Measurements from ENCODE around the gene RIMS4. TPM values are rescaled to one million over a fixed set of nuclear protein-coding genes. Genes with fewer than 3 reads are reported as not detected.

RIMS4 gene
- total RNA-seq, 2 donors from 2014 or later = 1.0 to 61.9 TPM

GRCh38 chr20:44795836-44796235 is 14.5 kb downstream of the RIMS4 start:
- Histone ChIP-seq H3K9me3 (no peaks in the 10 kb centered on the region), H3K27me3 (replicated peaks; ENCODE audit: insufficient read depth) (no peaks in the 10 kb centered on the region), H3K36me3 (no peaks in the 10 kb centered on the region), H3K4me1 (replicated peaks) (no peaks in the 10 kb centered on the region), H3K27ac (no peak overlapping the region), H3K4me3 (no peak overlapping the region)
- 61% methylated on average over 4 of the region's 4 CpGs for WGBS
- intact Hi-C loops (cut with DNase I) = no loop called here
- TF ChIP-seq POLR2A (IDR thresholded peaks at IDR 0.05) (no peak), POLR2AphosphoS5 (IDR thresholded peaks at IDR 0.05) (no peak), CTCF (IDR thresholded peaks at IDR 0.05) (no peak)
- no peak for DNase-seq (ENCODE audit: low spot score)

- H3K4me3 ChIP-seq = no peak overlapping the region
- no peaks in the 10 kb centered on the region for H3K36me3 ChIP-seq
- TF ChIP-seq POLR2AphosphoS5 (IDR thresholded peaks at IDR 0.05) = no peak
- no peak for TF ChIP-seq CTCF (IDR thresholded peaks at IDR 0.05)
- no peak for TF ChIP-seq POLR2A (IDR thresholded peaks at IDR 0.05)
- H3K4me1 ChIP-seq (replicated peaks) = no peaks in the 10 kb centered on the region
- 78% methylated on average over 7 of the region's 7 CpGs for WGBS
- intact Hi-C loops (cut with DNase I) = no loop called here
- H3K27me3 ChIP-seq (replicated peaks; ENCODE audit: insufficient read depth) = no peaks in the 10 kb centered on the region
- no peak for DNase-seq (ENCODE audit: low spot score)
- no peaks in the 10 kb centered on the region for H3K9me3 ChIP-seq
- no peak overlapping the region for H3K27ac ChIP-seq
These were observed 17.6 kb downstream of the RIMS4 start for GRCh38 chr20:44792796-44793195.

DNA sequence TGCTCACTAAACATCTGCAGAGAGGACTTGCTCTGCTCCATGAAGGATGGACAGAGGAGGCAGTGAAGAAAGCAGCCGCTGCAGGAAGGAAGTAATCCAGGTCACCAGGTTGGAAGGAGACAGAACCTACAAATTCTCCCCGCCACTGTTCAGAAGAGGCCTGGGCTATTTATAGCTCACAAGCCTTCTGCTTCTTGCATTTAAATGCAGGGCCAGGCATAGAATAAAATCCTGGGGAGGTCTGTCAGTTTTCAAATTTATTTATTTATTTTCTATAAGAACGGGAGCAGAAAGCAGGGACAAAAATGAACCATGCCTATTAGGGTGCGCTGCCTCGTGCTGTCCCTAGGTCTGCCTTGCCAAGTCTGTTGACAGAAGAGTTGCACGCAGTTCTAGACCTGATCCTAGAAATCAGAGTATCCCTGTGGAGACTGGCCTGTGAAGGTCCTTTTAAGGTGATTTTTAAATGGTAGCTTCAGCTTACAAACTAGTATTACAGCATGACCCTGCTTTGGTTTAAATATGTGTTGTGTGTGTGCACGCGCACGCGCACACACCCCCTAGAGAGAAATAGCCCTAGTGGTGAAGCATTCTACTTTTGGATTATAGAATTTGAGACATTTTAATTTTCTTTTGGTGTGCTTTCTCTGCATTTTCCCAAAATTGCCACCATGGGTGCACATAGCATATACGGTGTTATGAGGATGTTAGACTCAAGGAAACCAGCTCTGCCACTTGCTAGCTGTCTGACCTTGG is 19.5 kb downstream of the RIMS4 start:
- no peak overlapping the region for H3K27ac ChIP-seq
- no peak for TF ChIP-seq CTCF (IDR thresholded peaks at IDR 0.05)
- TF ChIP-seq POLR2A (IDR thresholded peaks at IDR 0.05) = no peak
- no peak for TF ChIP-seq POLR2AphosphoS5 (IDR thresholded peaks at IDR 0.05)
- no peaks in the 10 kb centered on the region for H3K27me3 ChIP-seq (replicated peaks; ENCODE audit: insufficient read depth)
- intact Hi-C loops (cut with DNase I) = no loop called here
- WGBS = 80% methylated on average over 11 of the region's 11 CpGs
- H3K4me1 ChIP-seq (replicated peaks) = no peaks in the 10 kb centered on the region
- H3K9me3 ChIP-seq = no peaks in the 10 kb centered on the region
- DNase-seq (ENCODE audit: low spot score) = no peak
- H3K36me3 ChIP-seq = no peaks in the 10 kb centered on the region
- H3K4me3 ChIP-seq = no peak overlapping the region

GRCh38 chr20:44788706-44789456 is 21.5 kb downstream of the RIMS4 start:
- Histone ChIP-seq H3K27ac (no peak overlapping the region), H3K4me1 (replicated peaks) (no peaks in the 10 kb centered on the region), H3K36me3 (no peaks in the 10 kb centered on the region), H3K4me3 (no peak overlapping the region), H3K9me3 (no peaks in the 10 kb centered on the region), H3K27me3 (replicated peaks; ENCODE audit: insufficient read depth) (no peaks in the 10 kb centered on the region)
- DNase-seq (ENCODE audit: low spot score) = no peak
- TF ChIP-seq POLR2AphosphoS5 (IDR thresholded peaks at IDR 0.05) (no peak), CTCF (IDR thresholded peaks at IDR 0.05) (no peak), POLR2A (IDR thresholded peaks at IDR 0.05) (no peak)
- intact Hi-C loops (cut with DNase I) = no loop called here
- 57% methylated on average over 10 of the region's 10 CpGs for WGBS

Data from prostate gland (tissue), 2 donors.